GM12878 (cell line): ENCODE data around the gene TOP1. TPM values are rescaled to one million over a fixed set of nuclear protein-coding genes. Genes with fewer than 3 reads are reported as not detected.

Experiments used
- ATF2 ChIP-seq: IDR thresholded peaks from 2 replicates; pipeline ENCODE4 v1.6.1; 2012; ENCODE audit warnings: low read length, inconsistent platforms
- EZH2 ChIP-seq: IDR thresholded peaks from 2 replicates; pipeline ENCODE4 v1.6.1; 2012; ENCODE audit warnings: low read depth, mild to moderate bottlenecking, control low read depth, inconsistent platforms, low read length, borderline replicate concordance; ENCODE audit not compliant: control insufficient read depth
- GATAD2B ChIP-seq: fragments of 450-650 bp; conservative IDR thresholded peaks from 2 replicates; pipeline ENCODE4 v1.6.1; 2017; ENCODE audit warnings: low read depth, mild to moderate bottlenecking, moderate library complexity
- IRF3 ChIP-seq: fragments of 450-650 bp; IDR thresholded peaks from 2 replicates; pipeline ENCODE4 v1.6.1; 2014; ENCODE audit warnings: mild to moderate bottlenecking
- JUND ChIP-seq: IDR thresholded peaks from 2 replicates; pipeline ENCODE4 v1.6.1; 2012; ENCODE audit warnings: low read depth, mild to moderate bottlenecking, low read length, improper control_type of control experiment, moderate library complexity
- KDM1A ChIP-seq: fragments of 200-600 bp; sonication (generic); IDR thresholded peaks from 2 replicates; pipeline ENCODE4 v1.6.1; 2016; ENCODE audit warnings: borderline replicate concordance
- PAX8 ChIP-seq: fragments of 450-650 bp; IDR thresholded peaks from 2 replicates; pipeline ENCODE4 v1.6.1; 2017; ENCODE audit warnings: mild to moderate bottlenecking, moderate library complexity
- PBX3 ChIP-seq: IDR thresholded peaks from 2 replicates; pipeline ENCODE4 v1.6.1; 2011; ENCODE audit warnings: mild to moderate bottlenecking, low read depth, low read length, moderate library complexity; ENCODE audit not compliant: insufficient replicate concordance
- RBBP5 ChIP-seq: fragments of 200-600 bp; sonication (generic); conservative IDR thresholded peaks from 2 replicates; pipeline ENCODE4 v1.6.1; 2016
- SIN3A ChIP-seq: IDR thresholded peaks from 2 replicates; pipeline ENCODE4 v1.6.1; 2012; ENCODE audit warnings: low read depth, low read length, improper control_type of control experiment
- SREBF1 ChIP-seq: IDR thresholded peaks from 2 replicates; pipeline ENCODE4 v1.6.1; 2012; ENCODE audit warnings: mild to moderate bottlenecking, low read length
- STAT1 ChIP-seq: fragments of 450-650 bp; conservative IDR thresholded peaks from 2 replicates; pipeline ENCODE4 v1.6.1; 2014; ENCODE audit warnings: antibody characterized with exemption, mild to moderate bottlenecking
- STAT3 ChIP-seq: IDR thresholded peaks from 2 replicates; pipeline ENCODE4 v1.6.1; 2011; ENCODE audit warnings: low read depth, low read length, improper control_type of control experiment
- ZNF384 ChIP-seq: IDR thresholded peaks from 2 replicates; pipeline ENCODE4 v1.6.1; 2012; ENCODE audit warnings: low read depth, mild to moderate bottlenecking, low read length, improper control_type of control experiment, borderline replicate concordance
- polyA plus RNA-seq, 11 experiments: library from polyadenylated mRNA; depleted of rRNA in 4 of 11; unstranded in 6 of 11; stranded (reverse) in 5 of 11; fragments of >200 nt; fragmentation: Nextera tagmentation in 4 of 11; fragmentation: Illumina TruSeq in 1 of 11; extraction: Ambion mirVana in 4 of 11; extraction: Trizol in 1 of 11; gene quantifications; 1 replicate in 1 of 11; 2 replicates in 10 of 11; pipeline versions ENCODE4 v1.2.1 to v1.2.3, GENCODE V29; 2011 to 2016; ENCODE audit warnings: inconsistent platforms in 2 of 11, missing spikeins in 2 of 11, low read depth in 1 of 11
- total RNA-seq, 4 experiments: library from RNA; depleted of rRNA in 3 of 4; stranded (reverse); fragments of >200 nt in 3 of 4; fragmentation: Illumina TruSeq in 1 of 4; extraction: Trizol in 1 of 4; gene quantifications; 2 replicates each; pipeline versions ENCODE4 v1.2.1 to v1.2.3, GENCODE V29; 2013 to 2021

TOP1 gene
- total and polyA plus RNA-seq, 10 of the 15 experiments (the other 5 are each of a cell fraction or from before 2014, with no cell fraction given), result 21.5 to 128 (median 47.3) TPM

- TF ChIP-seq STAT1, result no peak
- no peak for TF ChIP-seq JUND
- TF ChIP-seq GATAD2B, result no peak
- TF ChIP-seq EZH2, result no peak
- no peak for TF ChIP-seq IRF3
- TF ChIP-seq KDM1A, result no peak
- TF ChIP-seq ZNF384, result no peak
- no peak for TF ChIP-seq SIN3A
- TF ChIP-seq STAT3, result no peak
- TF ChIP-seq PBX3, result no peak
- TF ChIP-seq SREBF1, result no peak
- no peak for TF ChIP-seq ATF2
- no peak for TF ChIP-seq RBBP5
- TF ChIP-seq PAX8, result no peak
Observed at GRCh38 chr20:41162396-41162795, 133.8 kb downstream of the TOP1 start (continued).
